GM18858 (cell line): Measurements from ENCODE around the gene FYB1.

Experiments
- ATAC-seq: cut with Tn5 transposase; IDR thresholded peaks from one replicate; pipeline ENCODE4 v1.9.1; 2021; ENCODE audit not compliant: unreplicated experiment

The FYB1 gene

DNA sequence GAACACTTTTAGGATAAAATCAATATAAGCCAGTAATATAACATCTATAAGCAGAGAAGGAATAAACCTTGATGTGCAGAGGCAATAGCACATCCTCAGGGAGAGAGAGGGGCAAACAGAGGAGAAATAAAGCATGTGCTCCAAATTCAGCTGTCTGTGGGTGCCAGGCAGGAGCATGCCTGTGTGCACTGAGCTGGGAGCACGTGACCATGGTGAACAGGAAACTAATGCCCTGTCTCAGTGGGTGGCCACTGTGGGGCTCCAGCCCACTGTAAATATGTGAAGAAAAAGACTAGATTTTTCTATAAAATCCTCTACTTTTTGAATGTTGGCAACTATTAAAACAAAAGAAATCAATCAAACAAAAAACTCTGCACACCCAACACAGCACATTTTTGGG is 55.3 kb downstream of the FYB1 start:
- ATAC-seq = no peak

DNA sequence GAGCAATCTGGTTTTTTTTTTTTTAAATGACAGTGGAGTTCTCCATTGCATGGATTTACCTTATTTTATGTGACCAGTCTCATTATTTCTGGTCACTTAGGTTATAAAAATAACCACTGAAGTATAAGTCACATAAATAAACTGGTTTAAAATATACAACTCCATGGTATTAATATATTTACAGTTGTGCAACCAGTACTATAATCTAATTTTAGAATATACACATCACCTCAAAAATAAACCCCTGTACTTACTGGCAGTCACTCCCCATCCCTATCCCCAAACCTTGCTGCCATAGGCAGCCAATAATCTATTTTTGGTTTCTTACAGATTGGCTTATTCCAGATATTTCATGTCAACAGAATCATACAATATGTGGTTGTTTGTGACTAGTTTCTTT is 57.8 kb downstream of the FYB1 start:
- no peak for ATAC-seq

DNA sequence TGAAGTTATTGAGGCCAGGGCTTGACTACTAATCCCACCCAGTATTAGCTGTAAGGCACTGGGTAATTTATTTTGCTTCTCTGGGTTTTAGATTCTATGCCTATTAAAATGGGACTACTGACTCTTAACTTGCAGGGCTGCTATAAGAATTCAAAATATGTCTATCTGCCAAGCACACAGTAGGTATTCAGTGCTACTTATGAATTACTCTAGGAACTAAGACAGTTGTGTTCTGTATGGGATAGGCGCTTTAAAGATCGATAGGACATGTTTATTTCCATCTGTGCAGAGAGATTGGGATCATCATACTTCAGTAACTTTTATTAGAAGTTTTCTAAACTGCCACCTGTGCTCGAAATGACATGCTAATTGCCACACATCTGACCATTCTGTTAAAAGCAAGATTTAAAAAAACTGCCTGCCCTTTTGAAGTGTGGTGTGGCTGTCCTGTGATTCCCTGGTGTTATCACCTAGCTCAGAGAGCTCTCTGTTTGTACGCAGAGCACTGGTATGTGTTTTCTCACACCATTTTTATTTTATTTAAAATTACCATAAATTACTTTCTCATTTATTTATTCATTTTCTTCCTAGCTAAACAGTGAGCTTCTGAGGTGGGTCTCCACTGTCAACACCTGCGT is 58.7 kb downstream of the FYB1 start:
- no peak for ATAC-seq

DNA sequence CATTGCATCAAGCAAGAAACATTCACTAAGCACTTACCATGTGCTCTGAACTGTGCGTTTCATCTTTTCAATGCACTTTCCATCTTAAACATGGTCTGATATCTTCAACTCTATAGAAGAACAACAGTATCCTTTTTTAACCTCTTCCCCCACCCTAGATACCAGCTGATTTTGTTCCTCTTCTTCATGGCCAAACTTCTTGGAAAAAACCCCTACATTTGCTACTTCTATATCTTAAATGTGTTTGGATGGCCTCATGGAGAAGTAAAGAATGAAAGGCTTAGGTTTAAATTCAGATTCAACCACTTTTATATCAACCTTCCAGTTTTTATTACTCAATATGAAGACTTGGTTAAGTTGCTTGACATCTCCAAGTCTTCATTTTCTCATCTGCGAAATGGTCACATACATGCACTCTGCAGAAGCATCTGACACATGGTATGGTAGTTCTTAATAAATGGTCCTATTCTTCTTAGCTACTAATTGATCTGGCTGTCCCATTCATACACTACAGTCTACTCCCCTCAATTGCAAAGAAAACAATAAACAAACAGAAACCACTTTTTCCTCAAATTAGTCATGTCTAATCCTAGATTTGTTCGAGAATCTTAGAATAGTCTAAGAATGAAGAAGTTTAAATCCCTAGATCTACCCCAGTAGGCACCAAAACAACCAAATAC is 59.4 kb downstream of the FYB1 start:
- ATAC-seq = no peak

DNA sequence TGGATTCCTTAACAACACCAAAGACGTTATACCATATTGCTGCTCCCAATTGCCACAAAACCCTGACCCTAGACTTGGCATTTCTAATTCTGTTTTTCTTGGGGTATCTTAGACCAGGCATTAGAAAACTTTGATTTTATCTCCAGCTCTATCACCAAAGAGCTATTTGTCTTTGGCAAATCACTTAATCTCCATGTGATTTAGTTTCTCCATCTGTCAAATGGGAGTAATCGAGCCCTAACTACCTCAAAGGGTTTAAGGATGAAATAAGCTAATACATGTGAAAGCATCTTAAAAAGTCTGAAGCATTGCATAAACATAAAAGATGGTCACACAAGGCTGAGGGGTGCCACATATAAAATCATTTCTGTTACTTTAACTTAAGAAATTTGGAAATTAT is 60.6 kb downstream of the FYB1 start:
- no peak for ATAC-seq

DNA sequence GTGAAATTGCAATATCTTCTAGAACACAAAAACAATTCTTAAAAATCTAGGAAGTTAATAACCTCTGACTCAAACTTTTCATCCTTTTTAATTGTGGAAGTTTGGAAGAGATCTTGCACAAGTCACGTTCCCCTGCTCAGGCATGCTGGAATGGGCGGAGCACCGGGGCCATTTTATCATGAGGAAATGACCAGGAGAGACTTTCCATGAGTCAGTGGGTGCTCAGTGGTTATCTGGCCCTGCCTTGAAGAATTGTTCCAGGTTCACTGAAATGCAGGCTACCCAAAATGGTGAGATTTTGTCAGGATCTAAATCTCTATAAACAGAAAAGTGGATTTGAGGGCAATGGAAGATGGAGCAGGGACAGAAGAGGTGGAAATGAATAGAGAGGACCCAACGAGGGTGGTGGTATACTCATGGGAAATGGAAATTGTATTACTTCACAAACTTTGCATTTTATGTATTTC is 61.2 kb downstream of the FYB1 start:
- ATAC-seq = no peak

DNA sequence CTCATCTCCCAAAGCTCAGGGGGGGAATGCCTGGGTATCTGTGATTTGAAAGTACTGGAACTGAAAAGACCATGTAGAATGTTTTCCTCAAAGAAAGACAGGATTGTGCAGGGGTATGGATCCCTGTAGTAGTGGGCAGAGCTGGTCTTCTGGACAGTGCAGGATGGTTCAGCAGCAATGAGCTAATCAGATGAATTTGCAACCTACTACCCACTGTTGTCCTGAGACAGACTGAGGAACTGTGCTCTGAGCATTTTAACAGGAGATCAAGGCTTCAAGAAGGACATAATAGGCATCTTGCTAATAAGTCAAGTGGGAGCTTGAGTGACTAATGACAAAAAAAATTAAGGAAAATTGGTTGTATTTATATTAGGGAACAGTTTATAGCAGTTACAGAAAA is 61.7 kb downstream of the FYB1 start:
- no peak for ATAC-seq

DNA sequence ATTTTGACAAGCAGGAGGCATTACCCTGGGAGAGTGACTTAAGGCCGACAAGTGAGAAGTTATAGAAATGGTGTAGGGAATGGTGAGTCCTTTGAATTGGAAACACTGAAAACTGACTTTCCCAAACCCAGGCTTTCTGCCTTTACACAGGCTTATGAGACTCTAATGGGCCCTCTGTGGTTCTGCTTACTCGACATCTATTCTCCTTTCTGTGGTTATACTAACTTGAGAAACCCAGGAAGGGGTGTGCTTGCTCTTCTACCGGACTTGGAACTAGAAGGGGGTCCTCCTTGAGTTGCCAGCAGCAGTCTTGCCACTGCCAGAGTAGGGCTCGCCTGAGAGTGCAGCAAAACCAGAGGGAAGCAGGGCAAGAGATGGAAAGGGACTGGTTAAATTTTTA is 63.3 kb downstream of the FYB1 start:
- ATAC-seq = no peak

DNA sequence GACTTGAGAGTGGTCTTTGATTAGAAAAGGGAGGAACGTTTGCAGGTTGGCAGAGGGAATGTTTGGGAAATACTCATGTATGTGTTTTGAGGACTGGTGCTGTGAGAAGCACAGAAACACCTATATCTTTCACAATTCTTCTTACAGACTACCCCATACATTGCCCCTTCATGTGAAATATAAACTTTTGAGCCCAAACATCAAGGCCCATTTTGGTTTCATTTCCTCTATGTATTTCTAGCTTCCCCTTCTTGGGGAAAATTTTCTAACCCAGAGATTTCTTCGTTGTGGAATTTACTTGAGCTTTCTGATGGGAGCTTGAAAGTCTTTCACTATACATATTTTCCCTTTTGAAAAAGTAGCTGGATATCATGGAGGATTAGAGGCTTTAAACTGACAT is 67.6 kb downstream of the FYB1 start:
- no peak for ATAC-seq

DNA sequence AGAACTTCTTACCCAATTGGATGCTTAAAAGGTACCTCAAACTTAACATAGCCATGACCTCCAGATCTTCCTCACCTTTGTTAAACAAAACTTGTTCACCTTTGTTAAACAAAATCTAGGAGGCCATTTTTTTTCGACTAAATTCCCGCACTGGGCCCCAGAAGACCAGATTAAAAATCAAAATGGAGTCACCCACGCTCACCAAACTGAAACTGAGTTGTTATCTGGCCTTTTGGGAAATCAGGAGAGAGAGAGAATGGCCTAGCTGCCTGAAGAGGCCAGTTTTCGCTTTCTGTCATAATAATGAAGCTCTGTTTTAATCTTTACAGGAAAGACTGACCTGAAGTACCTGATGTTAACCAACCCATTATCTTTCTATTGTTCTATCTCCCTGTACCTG is 69.4 kb downstream of the FYB1 start:
- ATAC-seq = no peak

DNA sequence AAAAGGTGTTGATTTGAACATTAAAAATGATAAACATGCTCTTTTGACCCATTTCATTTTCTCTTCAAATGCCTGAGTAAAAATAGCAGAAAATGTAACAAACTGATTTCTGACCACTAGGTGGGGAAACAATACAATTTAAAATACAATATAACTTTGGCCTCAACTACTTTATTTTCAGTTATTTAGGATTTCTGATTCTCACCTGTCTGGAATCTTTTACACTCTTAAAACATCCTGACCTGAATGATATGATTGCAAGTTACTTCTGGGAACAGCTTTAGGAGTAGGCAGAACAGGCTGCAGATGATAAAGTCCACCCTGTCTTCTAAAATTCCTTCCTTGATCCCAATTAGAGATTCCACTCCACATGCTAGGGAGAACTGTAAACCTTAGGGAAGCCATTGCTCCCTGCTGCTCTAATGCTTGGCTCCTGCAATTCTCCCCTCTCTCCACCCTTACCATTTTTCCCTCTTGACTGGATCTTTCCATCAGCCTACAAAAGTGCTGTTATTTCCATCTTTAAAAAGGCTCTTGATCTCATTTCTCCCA is 70.3 kb downstream of the FYB1 start:
- no peak for ATAC-seq

DNA sequence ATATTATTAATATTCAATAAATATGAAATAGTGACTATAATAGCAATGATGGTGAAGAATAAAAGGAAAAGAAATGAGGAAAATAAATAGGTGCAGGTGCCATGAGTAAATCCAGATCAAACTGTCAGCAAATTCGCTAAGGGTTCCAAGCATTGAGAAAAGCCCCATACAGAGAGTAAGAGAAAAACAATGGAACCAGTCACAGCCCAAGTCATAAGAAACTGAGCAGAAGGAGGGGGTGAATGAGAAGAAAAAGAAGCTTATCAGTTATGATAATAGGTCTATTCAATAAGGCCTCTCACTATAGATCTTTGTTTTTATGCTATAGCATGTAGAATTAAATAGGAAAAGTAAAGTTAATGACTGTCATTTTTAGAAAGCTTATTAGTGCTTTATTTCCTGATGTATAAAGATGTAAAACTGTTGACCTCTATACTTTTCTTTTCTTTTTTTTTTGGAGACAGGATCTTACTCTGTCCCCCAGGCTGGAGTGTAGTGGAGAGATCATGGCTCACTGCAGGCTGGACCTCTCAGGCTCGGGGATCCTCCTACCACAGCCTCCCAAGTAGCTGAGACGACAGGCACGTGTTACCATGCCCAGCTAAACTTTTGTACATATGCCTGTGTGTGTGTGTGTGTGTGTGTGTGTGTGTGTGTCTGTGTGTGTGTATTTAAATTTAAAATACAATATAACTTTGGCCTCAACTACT is 72.4 kb downstream of the FYB1 start:
- ATAC-seq = no peak

DNA sequence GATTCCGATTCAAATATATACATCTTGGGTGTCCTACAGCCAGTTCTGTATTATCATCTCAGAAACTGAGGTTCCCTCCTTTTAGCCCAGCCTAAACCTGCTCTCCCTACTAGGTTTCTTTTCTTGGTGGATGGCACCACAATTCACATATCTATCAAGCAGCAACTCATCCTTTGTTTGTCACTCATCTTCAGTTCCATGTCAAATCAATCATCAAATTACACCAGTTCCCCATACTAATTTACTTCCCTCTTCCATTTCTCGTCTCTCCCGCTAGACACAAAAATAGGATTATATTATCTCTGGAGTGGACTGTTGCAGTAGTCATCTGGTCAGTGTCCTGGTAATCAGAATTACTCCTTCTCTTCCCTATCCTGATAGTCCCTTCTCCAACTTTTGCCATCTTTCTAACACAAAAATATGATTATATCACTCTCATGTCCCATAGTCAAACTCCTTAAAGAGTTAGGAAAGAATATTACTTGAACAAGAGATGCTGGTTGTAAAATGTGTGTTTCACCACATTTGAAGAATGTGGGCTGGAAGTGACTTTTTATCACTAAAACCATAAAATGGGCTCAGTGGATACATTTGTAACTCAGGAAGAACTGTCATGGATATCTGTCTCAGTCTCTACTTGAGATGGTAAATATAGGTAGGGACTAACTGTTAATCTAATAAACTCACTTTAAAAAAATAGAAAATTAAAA is 76.1 kb downstream of the FYB1 start:
- no peak for ATAC-seq

DNA sequence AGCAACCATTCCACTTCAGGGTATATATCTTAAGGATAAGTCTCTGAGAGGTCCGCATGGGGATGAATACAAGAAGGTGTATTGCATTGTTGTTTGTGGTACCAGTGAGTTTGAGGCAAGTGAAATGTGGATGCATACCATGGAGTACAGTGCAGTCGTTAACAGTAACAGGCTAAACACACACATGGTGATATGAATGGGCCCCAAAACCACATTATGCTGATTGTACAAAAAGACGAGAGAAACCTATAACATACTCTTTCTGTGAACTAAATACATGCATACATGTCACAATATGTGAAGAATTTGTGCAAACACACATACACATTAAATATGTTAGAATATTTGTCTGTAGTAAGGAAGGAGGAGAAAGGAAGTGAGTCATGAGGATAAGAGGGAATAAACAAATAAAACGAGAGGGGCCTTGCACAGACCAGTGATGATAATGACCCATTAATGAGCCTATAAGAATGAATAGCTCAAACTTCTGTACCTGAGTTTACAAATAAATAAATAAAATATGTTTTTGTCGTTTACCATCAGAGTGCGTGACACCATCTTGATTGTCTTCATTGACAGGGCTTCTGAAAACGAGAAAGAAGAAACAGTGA is 78.7 kb downstream of the FYB1 start:
- no peak for ATAC-seq

DNA sequence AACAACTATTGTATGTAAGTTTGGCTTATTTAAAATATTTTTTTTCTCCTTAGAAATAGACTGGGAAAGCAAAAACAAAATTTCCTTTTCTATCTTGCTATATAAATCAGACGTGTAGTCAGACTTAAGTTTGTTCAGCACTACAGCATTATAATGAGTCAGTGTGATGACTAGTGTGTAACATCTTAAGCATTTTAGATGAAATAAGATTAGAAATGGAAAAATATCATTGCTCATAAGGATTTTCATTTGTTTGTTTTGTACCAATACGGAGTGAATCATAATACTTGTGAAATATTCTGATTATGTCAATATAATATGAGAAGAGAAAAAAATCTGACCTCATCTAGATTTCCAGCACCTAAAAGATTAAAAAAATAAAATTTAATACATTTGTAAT is 80.5 kb downstream of the FYB1 start:
- ATAC-seq = no peak

DNA sequence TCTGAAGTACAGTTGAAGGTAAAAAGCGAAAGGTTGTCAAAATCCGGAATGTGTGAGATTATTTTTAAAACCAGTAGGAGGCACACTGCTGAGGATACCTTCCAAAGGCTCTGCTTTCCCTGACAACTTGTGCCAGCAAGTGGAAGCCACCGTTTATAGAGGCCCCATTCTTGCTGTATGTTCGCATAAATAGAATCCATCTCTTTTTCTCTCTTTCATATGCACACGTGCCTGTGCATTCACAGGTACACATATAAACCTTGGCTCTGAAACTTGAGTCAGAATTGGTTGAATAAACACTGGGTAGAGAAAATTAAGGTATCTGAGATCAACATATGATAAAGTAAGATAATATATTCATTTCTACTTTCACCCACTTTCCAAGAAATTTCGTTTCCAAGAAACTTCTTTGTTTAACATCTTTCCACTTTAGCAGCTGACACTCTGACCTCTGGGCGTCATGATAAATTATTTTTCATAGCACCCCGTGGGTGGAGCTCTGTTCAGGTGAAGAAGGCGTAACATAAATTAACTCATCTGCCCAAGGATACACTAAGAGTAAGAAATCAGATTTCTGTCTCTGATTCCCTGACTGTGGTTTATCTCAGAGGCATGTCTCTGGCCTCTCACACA is 81.4 kb downstream of the FYB1 start:
- no peak for ATAC-seq

DNA sequence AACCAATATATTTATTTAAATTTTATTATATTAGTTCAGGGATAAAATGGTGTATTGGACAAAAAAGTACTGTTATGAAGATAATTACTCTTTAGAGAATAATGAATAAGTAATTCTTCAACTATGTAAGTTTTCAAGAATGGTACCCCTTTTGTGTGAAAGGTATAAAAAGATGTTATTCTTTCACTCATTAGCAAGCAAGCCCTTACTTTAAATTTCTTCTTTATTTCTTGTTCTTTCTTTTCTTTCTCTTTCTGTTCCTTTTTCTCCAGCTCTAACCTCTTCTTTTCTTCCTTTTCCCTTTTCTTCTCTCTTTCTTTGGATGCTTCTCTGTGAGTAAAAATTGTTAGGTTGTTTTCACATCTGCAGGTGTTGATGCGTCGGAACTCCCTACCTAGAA is 82.0 kb downstream of the FYB1 start:
- no peak for ATAC-seq

DNA sequence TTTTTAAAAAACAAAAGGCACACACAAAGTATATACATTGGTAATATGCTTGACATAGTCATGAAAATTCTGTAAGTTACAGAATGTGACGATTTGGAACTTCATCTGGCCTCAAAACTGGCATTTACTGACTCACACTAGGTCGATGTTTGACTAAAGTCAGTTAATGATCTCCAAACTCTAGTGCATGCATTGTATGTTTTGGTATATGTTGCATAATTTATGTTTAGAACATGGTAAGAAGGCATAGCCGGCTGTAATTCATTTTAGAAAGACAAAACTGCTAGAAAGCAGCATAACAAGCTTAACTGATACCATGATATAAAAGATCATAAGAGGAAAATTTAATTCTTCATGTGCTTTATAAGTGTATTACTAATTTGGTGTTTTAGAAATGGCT is 86.6 kb downstream of the FYB1 start:
- no peak for ATAC-seq

DNA sequence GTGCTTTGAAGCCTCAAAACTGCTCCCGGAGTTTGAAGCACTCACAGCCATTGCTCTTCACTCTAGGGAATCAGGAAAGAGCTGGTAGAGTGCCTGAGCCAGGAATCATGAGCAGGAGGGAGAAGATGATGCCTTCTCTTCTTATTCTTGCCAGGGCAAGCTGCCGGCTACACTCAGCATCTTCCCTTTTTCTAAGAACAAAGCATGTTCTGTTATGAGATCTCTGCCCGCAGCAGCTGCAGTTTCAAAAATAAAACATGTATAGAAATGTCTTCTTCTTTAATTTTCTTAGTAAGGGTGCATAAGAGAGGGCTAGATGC is 87.3 kb downstream of the FYB1 start:
- no peak for ATAC-seq

DNA sequence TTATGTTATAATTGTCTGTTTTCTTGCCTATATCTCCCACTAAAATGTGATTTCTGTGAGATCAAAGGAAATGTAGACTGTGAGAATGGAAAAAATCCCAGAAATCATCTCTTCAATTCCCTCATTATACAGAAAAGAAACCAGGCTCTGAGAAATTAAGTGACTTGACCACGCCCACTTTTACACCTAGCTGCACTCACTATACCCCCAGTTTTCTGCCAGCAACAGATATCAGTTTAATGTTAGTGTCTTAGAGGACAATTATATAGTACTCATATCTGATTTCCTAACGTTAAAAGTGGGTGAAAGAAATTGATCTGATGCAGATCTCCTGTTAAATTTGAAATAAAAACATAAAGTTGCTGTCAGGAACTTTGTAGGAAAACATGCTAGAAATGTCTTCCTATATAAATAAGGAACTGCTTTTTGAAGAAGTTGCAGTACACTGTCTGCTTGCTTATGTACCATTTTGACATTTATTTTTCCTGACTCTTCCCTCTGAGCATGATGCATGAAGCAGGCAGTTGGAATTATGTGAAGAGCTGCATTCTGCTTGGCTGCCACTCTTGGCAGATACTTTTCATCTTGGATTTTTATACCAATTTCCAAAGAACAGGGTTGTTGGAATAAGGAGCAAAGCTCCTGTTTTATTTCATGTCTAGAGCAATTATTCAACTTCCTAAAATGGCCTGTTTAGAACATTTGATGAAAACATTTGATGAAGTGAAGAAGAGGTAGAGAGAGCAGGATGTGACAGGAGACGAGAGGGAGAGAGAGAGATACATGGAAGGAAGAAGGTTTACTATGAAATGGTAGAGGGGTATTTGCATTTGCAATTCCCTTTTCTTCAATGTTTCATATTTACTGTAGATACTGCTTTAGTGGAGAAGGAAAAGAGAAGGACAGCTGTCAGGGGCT is 87.9 kb downstream of the FYB1 start:
- ATAC-seq = no peak
